ENCODE results near the gene LAPTM5. TPM values are rescaled to one million over a fixed set of nuclear protein-coding genes. Genes with fewer than 3 reads are reported as not detected.
A peak's percentile ranks its signal among the peaks of the same experiment; 100 is the strongest.

LAPTM5 gene
- total and polyA plus RNA-seq, 2 of the 13 experiments (the other 11 are each of a cell fraction or from before 2014, with no cell fraction given) = 0.41 to 0.86 TPM

DNA sequence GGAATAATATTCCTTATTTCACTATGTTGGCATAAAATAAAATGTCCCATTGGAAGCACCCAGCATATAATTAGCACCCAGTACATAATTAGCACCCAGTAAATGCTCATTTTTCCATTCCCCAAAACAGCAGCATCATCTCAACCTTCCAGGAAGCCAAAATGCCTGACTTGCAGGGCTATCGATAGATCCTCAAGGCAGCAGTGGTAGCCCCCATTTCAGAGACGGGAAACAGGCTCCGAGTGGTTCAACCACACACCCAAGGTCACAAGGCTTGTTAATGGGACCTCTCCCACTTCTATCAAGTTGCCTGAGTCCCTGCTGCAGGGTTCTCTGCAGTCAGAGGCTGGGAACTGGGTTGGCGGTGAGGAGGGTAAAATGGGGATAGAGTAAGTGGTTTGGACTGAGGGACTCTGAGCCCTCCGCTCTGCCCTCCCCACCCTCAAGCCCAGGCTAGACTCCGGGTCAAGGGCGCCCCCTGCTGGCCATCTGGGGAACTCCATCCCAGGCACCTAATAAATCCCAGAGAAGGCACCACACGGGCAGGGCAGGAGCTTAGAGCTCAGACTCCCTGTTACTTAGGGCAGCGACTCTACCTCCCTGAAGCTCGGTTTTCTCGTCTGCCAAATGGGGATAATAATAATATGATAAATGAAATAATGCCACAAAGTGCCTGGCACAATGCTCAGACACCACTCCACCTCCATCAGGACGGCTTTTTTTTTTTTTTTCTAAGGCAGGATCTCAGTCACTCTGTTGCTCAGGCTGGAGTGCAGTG, 21.9 kb upstream of the LAPTM5 start (continued):
- TF ChIP-seq, protein P1, sequence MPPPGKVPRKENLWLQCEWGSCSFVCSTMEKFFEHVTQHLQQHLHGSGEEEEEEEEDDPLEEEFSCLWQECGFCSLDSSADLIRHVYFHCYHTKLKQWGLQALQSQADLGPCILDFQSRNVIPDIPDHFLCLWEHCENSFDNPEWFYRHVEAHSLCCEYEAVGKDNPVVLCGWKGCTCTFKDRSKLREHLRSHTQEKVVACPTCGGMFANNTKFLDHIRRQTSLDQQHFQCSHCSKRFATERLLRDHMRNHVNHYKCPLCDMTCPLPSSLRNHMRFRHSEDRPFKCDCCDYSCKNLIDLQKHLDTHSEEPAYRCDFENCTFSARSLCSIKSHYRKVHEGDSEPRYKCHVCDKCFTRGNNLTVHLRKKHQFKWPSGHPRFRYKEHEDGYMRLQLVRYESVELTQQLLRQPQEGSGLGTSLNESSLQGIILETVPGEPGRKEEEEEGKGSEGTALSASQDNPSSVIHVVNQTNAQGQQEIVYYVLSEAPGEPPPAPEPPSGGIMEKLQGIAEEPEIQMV (CRISPR knock-in tag; IDR thresholded peaks at IDR 0.05; ENCODE audit: low read depth) = no peak
- no peak for TF ChIP-seq HNRNPK (IDR thresholded peaks at IDR 0.05; ENCODE audit: low read depth, low read length, poor library complexity, severe bottlenecking)
- TF ChIP-seq DMAP1 (CRISPR knock-in tag; IDR thresholded peaks at IDR 0.05) = no peak
- TF ChIP-seq ZNF136 (CRISPR knock-in tag; IDR thresholded peaks at IDR 0.05; ENCODE audit: low read depth) = no peak
- peak; percentile 66 for TF ChIP-seq XRCC5 (optimal IDR thresholded peaks at IDR 0.05; ENCODE audit: low read length)
- no peak for TF ChIP-seq ZNF572 (CRISPR knock-in tag; IDR thresholded peaks at IDR 0.05)
- no peak for TF ChIP-seq NFRKB (IDR thresholded peaks at IDR 0.05)
- TF ChIP-seq KLF6 (CRISPR knock-in tag; IDR thresholded peaks at IDR 0.05) = no peak
- TF ChIP-seq, protein P2, sequence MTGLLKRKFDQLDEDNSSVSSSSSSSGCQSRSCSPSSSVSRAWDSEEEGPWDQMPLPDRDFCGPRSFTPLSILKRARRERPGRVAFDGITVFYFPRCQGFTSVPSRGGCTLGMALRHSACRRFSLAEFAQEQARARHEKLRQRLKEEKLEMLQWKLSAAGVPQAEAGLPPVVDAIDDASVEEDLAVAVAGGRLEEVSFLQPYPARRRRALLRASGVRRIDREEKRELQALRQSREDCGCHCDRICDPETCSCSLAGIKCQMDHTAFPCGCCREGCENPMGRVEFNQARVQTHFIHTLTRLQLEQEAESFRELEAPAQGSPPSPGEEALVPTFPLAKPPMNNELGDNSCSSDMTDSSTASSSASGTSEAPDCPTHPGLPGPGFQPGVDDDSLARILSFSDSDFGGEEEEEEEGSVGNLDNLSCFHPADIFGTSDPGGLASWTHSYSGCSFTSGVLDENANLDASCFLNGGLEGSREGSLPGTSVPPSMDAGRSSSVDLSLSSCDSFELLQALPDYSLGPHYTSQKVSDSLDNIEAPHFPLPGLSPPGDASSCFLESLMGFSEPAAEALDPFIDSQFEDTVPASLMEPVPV (CRISPR knock-in tag; IDR thresholded peaks at IDR 0.05) = no peak
- TF ChIP-seq, protein P3, sequence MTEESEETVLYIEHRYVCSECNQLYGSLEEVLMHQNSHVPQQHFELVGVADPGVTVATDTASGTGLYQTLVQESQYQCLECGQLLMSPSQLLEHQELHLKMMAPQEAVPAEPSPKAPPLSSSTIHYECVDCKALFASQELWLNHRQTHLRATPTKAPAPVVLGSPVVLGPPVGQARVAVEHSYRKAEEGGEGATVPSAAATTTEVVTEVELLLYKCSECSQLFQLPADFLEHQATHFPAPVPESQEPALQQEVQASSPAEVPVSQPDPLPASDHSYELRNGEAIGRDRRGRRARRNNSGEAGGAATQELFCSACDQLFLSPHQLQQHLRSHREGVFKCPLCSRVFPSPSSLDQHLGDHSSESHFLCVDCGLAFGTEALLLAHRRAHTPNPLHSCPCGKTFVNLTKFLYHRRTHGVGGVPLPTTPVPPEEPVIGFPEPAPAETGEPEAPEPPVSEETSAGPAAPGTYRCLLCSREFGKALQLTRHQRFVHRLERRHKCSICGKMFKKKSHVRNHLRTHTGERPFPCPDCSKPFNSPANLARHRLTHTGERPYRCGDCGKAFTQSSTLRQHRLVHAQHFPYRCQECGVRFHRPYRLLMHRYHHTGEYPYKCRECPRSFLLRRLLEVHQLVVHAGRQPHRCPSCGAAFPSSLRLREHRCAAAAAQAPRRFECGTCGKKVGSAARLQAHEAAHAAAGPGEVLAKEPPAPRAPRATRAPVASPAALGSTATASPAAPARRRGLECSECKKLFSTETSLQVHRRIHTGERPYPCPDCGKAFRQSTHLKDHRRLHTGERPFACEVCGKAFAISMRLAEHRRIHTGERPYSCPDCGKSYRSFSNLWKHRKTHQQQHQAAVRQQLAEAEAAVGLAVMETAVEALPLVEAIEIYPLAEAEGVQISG (CRISPR knock-in tag; IDR thresholded peaks at IDR 0.05) = 0 out of 2 replicates have a peak, but pooled peaks have one; percentile 20
- no peak for TF ChIP-seq MLLT10 (CRISPR knock-in tag; IDR thresholded peaks at IDR 0.05)
- TF ChIP-seq, protein P4, sequence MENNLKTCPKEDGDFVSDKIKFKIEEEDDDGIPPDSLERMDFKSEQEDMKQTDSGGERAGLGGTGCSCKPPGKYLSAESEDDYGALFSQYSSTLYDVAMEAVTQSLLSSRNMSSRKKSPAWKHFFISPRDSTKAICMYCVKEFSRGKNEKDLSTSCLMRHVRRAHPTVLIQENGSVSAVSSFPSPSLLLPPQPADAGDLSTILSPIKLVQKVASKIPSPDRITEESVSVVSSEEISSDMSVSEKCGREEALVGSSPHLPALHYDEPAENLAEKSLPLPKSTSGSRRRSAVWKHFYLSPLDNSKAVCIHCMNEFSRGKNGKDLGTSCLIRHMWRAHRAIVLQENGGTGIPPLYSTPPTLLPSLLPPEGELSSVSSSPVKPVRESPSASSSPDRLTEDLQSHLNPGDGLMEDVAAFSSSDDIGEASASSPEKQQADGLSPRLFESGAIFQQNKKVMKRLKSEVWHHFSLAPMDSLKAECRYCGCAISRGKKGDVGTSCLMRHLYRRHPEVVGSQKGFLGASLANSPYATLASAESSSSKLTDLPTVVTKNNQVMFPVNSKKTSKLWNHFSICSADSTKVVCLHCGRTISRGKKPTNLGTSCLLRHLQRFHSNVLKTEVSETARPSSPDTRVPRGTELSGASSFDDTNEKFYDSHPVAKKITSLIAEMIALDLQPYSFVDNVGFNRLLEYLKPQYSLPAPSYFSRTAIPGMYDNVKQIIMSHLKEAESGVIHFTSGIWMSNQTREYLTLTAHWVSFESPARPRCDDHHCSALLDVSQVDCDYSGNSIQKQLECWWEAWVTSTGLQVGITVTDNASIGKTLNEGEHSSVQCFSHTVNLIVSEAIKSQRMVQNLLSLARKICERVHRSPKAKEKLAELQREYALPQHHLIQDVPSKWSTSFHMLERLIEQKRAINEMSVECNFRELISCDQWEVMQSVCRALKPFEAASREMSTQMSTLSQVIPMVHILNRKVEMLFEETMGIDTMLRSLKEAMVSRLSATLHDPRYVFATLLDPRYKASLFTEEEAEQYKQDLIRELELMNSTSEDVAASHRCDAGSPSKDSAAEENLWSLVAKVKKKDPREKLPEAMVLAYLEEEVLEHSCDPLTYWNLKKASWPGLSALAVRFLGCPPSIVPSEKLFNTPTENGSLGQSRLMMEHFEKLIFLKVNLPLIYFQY (CRISPR knock-in tag; IDR thresholded peaks at IDR 0.05; ENCODE audit: borderline replicate concordance) = no peak
- TF ChIP-seq, protein P5, sequence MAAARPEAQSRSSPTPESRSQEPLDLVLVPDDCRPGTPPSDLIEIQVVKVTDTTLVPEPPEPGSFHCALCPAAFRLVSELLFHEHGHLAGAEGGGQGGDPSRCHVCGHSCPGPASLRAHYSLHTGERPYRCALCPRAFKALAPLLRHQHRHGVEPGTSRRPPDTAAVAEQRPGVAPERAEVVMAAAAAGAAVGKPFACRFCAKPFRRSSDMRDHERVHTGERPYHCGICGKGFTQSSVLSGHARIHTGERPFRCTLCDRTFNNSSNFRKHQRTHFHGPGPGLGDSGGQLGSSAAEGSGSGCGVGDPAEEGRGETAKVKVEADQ (CRISPR knock-in tag; IDR thresholded peaks at IDR 0.05; ENCODE audit: borderline replicate concordance) = no peak
- TF ChIP-seq KAT7 (CRISPR knock-in tag; IDR thresholded peaks at IDR 0.05; ENCODE audit: borderline replicate concordance) = no peak
- no peak for TF ChIP-seq PRPF4 (IDR thresholded peaks at IDR 0.05; ENCODE audit: low read depth, low read length, poor library complexity, severe bottlenecking)
- TF ChIP-seq MBNL3 (CRISPR knock-in tag; conservative IDR thresholded peaks at IDR 0.05) = no peak
- TF ChIP-seq, protein P6, sequence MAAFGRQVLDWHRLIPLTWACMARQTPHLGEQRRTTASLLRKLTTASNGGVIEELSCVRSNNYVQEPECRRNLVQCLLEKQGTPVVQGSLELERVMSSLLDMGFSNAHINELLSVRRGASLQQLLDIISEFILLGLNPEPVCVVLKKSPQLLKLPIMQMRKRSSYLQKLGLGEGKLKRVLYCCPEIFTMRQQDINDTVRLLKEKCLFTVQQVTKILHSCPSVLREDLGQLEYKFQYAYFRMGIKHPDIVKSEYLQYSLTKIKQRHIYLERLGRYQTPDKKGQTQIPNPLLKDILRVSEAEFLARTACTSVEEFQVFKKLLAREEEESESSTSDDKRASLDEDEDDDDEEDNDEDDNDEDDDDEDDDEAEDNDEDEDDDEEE (CRISPR knock-in tag; IDR thresholded peaks at IDR 0.05) = no peak

Data from HepG2 (cell line).